AG09319 (cell line): Measurements from ENCODE around the gene COLGALT1.

Experiments used
- DNase-seq: peaks from one replicate; pipeline ENCODE4 v3.0.0-alpha.2; 2010; ENCODE audit warnings: low read depth; ENCODE audit errors: extremely low read depth
- TF ChIP-seq, protein P1 (sequence below): IDR thresholded peaks from 2 replicates; pipeline ENCODE4 v1.5.1; 2011; ENCODE audit warnings: low read depth, mild to moderate bottlenecking, inconsistent platforms, low read length, moderate library complexity

Gene COLGALT1

DNA sequence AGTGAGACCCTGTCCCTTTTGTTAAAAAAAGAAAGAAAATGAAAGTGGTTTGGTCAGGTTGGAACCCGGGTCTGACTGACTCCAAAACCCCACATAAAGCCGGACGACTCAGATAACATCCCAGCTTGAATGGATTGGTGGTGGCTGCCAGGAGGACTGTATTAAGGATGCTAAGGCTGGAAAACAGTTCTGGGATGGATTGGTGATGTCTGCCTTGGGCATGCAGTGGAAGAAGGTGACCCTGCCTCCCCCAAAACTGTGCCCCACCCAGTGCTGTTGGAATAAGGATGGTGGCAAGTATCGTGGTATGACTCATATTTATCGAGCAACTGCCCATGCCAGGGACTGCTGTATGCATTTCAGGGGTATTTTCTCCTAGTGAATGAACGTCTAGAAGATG lies 18.5 kb upstream of the COLGALT1 start:
- DNase-seq: no peak
- TF ChIP-seq, protein P1, sequence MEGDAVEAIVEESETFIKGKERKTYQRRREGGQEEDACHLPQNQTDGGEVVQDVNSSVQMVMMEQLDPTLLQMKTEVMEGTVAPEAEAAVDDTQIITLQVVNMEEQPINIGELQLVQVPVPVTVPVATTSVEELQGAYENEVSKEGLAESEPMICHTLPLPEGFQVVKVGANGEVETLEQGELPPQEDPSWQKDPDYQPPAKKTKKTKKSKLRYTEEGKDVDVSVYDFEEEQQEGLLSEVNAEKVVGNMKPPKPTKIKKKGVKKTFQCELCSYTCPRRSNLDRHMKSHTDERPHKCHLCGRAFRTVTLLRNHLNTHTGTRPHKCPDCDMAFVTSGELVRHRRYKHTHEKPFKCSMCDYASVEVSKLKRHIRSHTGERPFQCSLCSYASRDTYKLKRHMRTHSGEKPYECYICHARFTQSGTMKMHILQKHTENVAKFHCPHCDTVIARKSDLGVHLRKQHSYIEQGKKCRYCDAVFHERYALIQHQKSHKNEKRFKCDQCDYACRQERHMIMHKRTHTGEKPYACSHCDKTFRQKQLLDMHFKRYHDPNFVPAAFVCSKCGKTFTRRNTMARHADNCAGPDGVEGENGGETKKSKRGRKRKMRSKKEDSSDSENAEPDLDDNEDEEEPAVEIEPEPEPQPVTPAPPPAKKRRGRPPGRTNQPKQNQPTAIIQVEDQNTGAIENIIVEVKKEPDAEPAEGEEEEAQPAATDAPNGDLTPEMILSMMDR: no peak

DNA sequence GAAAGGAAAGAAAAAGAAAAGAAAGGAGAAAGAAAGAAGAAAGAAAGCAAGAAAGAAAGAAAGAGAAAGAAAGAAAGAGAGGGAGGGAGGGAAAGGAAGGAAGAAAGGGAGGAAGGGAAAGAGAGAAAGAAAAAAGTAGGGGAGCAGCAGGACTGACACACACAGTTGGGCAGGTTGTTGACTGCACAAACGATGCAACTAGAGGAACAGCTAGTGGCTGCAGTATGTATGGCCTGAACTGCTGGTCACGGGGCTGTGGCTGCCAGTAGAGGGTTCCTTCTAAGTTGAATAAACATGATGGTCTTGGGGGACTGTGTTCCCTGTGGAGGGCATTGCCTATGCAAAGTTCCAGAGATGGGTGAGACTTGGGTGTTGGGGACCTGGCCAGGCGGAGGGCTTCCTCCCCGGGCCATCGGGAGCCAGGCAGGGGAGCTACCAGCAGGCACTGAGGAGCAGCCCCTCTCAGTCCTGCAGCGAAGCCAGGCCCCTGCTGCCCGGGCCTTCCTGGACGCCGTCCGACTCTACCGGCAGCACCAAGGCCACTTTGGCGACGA lies 16.7 kb upstream of the COLGALT1 start:
- TF ChIP-seq, protein P1: no peak

DNA sequence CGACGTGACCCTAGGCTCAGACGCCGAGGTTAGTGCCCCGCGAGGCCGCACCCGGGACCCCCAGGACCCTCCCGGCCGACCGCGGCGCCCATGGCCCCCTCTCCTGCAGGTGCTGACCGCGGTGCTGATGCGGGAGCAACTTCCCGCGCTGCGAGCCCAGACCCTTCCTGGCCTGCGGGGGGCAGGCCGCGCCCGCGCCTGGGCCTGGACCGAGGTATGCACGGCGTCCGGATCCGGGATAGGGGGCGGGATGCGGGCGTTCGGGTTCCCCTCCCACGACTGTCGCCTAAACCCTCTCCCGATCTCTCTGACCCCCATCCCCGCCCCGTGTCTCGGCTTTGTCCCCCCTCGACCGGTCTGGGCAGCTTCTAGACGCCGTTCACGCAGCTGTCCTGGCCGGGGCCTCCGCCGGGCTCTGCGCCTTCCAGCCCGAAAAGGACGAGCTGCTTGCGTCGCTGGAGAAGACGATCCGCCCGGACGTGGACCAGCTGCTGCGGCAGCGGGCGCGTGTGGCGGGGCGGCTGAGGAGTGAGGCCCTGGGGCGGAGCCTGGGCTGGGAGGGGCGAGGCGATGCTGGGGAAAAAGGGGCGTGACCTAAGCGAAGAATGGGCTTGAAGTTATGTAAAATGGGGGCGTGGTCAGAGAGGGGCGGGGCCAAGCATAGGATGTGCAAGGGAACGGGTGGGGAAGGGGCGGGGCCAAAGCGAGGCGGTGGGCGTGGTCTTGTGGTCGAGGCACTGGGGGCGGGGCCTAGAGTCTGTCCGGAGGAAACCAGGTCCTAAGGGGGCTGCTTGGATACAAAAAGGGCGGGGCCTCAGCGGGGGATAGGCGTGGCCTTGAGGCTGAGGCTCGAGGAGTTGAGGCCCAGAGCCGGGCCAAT lies 16.0 kb upstream of the COLGALT1 start:
- TF ChIP-seq, protein P1: peak; percentile 45
- DNase-seq: peak; percentile 82

More for the DNA sequence above, 16.7 kb upstream of the COLGALT1 start:
- no peak for DNase-seq

DNA sequence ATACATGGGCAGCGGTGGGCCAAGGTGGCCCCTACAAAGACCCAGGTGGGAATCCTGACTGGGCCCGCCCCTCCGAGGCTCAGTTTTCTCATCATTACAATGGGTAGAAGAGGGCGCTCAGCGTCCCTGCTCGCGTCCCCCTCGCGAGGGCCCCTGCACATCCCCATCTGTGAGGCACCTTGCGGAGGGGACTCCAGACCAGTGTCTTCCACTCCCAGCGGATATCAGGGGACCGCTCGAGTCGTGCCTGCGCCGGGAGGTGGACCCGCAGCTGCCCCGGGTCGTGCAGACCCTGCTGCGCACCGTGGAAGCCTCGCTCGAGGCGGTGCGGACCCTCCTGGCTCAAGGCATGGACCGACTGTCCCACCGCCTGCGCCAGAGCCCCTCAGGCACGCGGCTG lies 15.3 kb upstream of the COLGALT1 start:
- no peak for DNase-seq
- TF ChIP-seq, protein P1: no peak

DNA sequence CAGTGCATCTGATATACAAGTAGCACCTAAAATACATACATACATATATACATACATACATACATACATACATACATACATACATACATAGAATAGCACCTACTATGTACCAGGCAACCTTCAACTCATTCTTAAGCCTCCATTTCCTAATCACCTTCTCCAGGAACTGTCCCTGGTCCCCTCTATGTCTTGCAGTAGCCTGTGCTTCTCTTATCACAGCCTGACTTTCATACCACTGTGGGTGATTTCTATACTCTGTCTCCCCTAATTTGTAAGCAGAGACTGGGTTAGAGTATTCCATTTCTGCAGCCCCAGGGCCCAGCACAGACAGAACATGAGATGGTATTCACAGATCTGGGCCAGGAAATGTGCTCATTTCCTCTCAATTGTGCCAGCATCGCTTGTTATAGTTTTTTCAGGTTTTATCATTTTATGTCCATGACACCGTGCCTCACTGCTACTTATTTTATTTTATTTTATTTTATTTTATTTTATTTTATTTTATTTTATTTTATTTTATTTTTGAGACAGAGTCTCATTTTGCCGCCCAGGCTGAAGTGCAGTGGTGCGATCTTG lies 14.2 kb upstream of the COLGALT1 start:
- DNase-seq: no peak
- TF ChIP-seq, protein P1: no peak

DNA sequence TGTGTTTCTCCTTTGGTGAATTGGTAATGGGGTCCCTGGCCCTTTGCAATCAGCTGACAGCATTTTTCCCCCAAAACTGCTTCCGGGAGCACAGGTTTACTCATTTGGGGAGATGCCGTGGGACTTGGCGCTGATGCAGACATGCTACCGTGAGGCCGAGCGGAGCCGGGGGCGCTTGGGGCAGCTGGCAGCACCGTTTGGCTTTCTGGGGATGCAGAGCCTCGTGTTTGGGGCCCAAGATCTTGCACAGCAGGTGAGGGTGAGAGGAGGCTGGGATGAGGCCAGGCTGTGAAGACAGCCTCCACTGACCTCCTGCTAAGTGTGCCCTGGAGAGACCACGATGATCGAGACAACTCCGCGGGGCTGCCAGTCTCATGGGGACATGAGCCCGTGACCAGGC lies 13.4 kb upstream of the COLGALT1 start:
- TF ChIP-seq, protein P1: no peak

More for the DNA sequence above, 13.4 kb upstream of the COLGALT1 start:
- DNase-seq: no peak
